Measurements from ENCODE around the gene SEMA3G.

Gene SEMA3G

GRCh38 chr3:52443268-52443610 is 1.7 kb downstream of the SEMA3G start:
- in situ Hi-C loops (cut with HindIII; ENCODE audit: low sequenced_read_pairs) = no loop called here
- no peak for DNase-seq (ENCODE audit: low read depth)
- no peak for TF ChIP-seq CTCF (IDR thresholded peaks at IDR 0.05; ENCODE audit: low read depth, low read length, missing control alignments)
- H3K4me3 ChIP-seq (ENCODE audit: low read depth, low read length) = no peak overlapping the region

- in situ Hi-C loops (cut with HindIII; ENCODE audit: low sequenced_read_pairs) = no loop called here
- no peak overlapping the region for H3K4me3 ChIP-seq (ENCODE audit: low read depth, low read length)
- no peak for TF ChIP-seq CTCF (IDR thresholded peaks at IDR 0.05; ENCODE audit: low read depth, low read length, missing control alignments)
- DNase-seq (ENCODE audit: low read depth) = no peak
Measured at GRCh38 chr3:52442409-52443267, 2.3 kb downstream of the SEMA3G start.

- no peak for DNase-seq (ENCODE audit: low read depth)
- no peak overlapping the region for H3K4me3 ChIP-seq (ENCODE audit: low read depth, low read length)
- TF ChIP-seq CTCF (IDR thresholded peaks at IDR 0.05; ENCODE audit: low read depth, low read length, missing control alignments) = no peak
- in situ Hi-C loops (cut with HindIII; ENCODE audit: low sequenced_read_pairs) = no loop called here
Measured at GRCh38 chr3:52441772-52442332, 3.1 kb downstream of the SEMA3G start.

- no peak for TF ChIP-seq CTCF (IDR thresholded peaks at IDR 0.05; ENCODE audit: low read depth, low read length, missing control alignments)
- DNase-seq (ENCODE audit: low read depth) = no peak
- H3K4me3 ChIP-seq (ENCODE audit: low read depth, low read length) = no peak overlapping the region
- in situ Hi-C loops (cut with HindIII; ENCODE audit: low sequenced_read_pairs) = no loop called here
Measured at GRCh38 chr3:52441091-52441771, 3.7 kb downstream of the SEMA3G start.

GRCh38 chr3:52440671-52441070 is 4.2 kb downstream of the SEMA3G start:
- in situ Hi-C loops (cut with HindIII; ENCODE audit: low sequenced_read_pairs) = no loop called here
- TF ChIP-seq CTCF (IDR thresholded peaks at IDR 0.05; ENCODE audit: low read depth, low read length, missing control alignments) = no peak
- no peak for DNase-seq (ENCODE audit: low read depth)
- no peak overlapping the region for H3K4me3 ChIP-seq (ENCODE audit: low read depth, low read length)

- no peak for TF ChIP-seq CTCF (IDR thresholded peaks at IDR 0.05; ENCODE audit: low read depth, low read length, missing control alignments)
- no peak for DNase-seq (ENCODE audit: low read depth)
- in situ Hi-C loops (cut with HindIII; ENCODE audit: low sequenced_read_pairs) = no loop called here
- no peak overlapping the region for H3K4me3 ChIP-seq (ENCODE audit: low read depth, low read length)
Measured at GRCh38 chr3:52440249-52440551, 4.7 kb downstream of the SEMA3G start.

Measured in astrocyte of the cerebellum (primary cell).